WTC11 (cell line): ENCODE measurements around the gene IL16. TPM values are rescaled to one million over a fixed set of nuclear protein-coding genes. Genes with fewer than 3 reads are reported as not detected.

ENCODE experiments used
- ATAC-seq: fragments of 200-7000 bp; cut with Tn5 transposase; 2 replicates; pipeline ENCODE4 v1.10.0; 2021; ENCODE audit warnings: mild to moderate bottlenecking, moderate library complexity
- CTCF ChIA-PET: fragments of 300-600 bp; sonication (Branson Sonifier 250); formaldehyde crosslinking; loops from one replicate; lab custom pipeline; 2021; ENCODE audit warnings: antibody characterized with exemption; lab: Charles Lee
- POLR2A ChIA-PET: fragments of 350-600 bp; sonication (Branson Sonifier 250); formaldehyde crosslinking; loops from one replicate; lab custom pipeline; 2021; ENCODE audit warnings: antibody characterized with exemption; lab: Charles Lee
- DNase-seq: peaks from one replicate; pipeline ENCODE4 v3.0.0; 2021; ENCODE audit warnings: low spot score
- H3K27ac Mint-ChIP-seq: 2 replicates; pipeline ENCODE4 v1.8.0; 2021; ENCODE audit warnings: mixed read lengths
- H3K27me3 Mint-ChIP-seq: 2 replicates; pipeline ENCODE4 v1.8.0; 2021; ENCODE audit warnings: low read depth, mild to moderate bottlenecking, moderate library complexity, mixed read lengths
- H3K36me3 Mint-ChIP-seq: 2 replicates; pipeline ENCODE4 v1.8.0; 2021; ENCODE audit warnings: mixed read lengths
- H3K4me1 Mint-ChIP-seq: 2 replicates; pipeline ENCODE4 v1.8.0; 2022; ENCODE audit warnings: mixed read lengths
- H3K4me3 Mint-ChIP-seq: 2 replicates; pipeline ENCODE4 v1.8.0; 2021; ENCODE audit warnings: mild to moderate bottlenecking, moderate library complexity, mixed read lengths
- H3K9me3 Mint-ChIP-seq: 2 replicates; pipeline ENCODE4 v1.8.0; 2021; ENCODE audit warnings: mixed read lengths
- CTCF ChIP-seq: fragments of 200-600 bp; IDR thresholded peaks from 2 replicates; pipeline ENCODE4 v1.8.0; 2022; ENCODE audit warnings: antibody characterized with exemption
- E2F1 ChIP-seq: sonication (generic); formaldehyde crosslinking; IDR thresholded peaks from 2 replicates; pipeline ENCODE4 v1.8.0; 2022; ENCODE audit warnings: mild to moderate bottlenecking, missing genetic modification reagents
- FOXP1 ChIP-seq: sonication (generic); formaldehyde crosslinking; IDR thresholded peaks from 2 replicates; pipeline ENCODE4 v1.8.0; 2022; ENCODE audit warnings: missing genetic modification reagents, mild to moderate bottlenecking, moderate library complexity, borderline replicate concordance
- GABPB1 ChIP-seq: sonication (generic); formaldehyde crosslinking; IDR thresholded peaks from 2 replicates; pipeline ENCODE4 v1.8.1; 2023; ENCODE audit warnings: mild to moderate bottlenecking, missing genetic modification reagents
- NFYB ChIP-seq: sonication (generic); formaldehyde crosslinking; conservative IDR thresholded peaks from 2 replicates; pipeline ENCODE4 v1.8.0; 2022; ENCODE audit warnings: low read depth, missing genetic modification reagents
- PRDM15 ChIP-seq: sonication (generic); formaldehyde crosslinking; IDR thresholded peaks from 2 replicates; pipeline ENCODE4 v1.8.0; 2022; ENCODE audit warnings: missing genetic modification reagents
- PREB ChIP-seq: sonication (generic); formaldehyde crosslinking; IDR thresholded peaks from 2 replicates; pipeline ENCODE4 v1.8.1; 2022; ENCODE audit warnings: mild to moderate bottlenecking, missing genetic modification reagents, moderate library complexity, borderline replicate concordance
- PRRX2 ChIP-seq: fragments of 250-450 bp; sonication (Bioruptor Pico); IDR thresholded peaks from 2 replicates; pipeline ENCODE4 v1.8.0; 2021; ENCODE audit warnings: mild to moderate bottlenecking
- TEAD4 ChIP-seq: sonication (generic); formaldehyde crosslinking; IDR thresholded peaks from 2 replicates; pipeline ENCODE4 v1.8.0; 2022; ENCODE audit warnings: mild to moderate bottlenecking, missing genetic modification reagents
- ZNF138 ChIP-seq: sonication (generic); formaldehyde crosslinking; conservative IDR thresholded peaks from 2 replicates; pipeline ENCODE4 v1.8.1; 2022; ENCODE audit warnings: mild to moderate bottlenecking, moderate library complexity, missing genetic modification reagents
- ZNF317 ChIP-seq: sonication (generic); formaldehyde crosslinking; IDR thresholded peaks from 2 replicates; pipeline ENCODE4 v1.8.1; 2023; ENCODE audit warnings: low read depth, mild to moderate bottlenecking, moderate library complexity, missing genetic modification reagents, borderline replicate concordance
- ZNF416 ChIP-seq: fragments of 250-450 bp; sonication (Bioruptor Pico); IDR thresholded peaks from 2 replicates; pipeline ENCODE4 v1.9.0; 2021; ENCODE audit warnings: mild to moderate bottlenecking, inconsistent platforms
- ZNF423 ChIP-seq: fragments of 250-450 bp; sonication (Bioruptor Pico); IDR thresholded peaks from 2 replicates; pipeline ENCODE4 v2.1.2; 2022; ENCODE audit warnings: mild to moderate bottlenecking, moderate library complexity
- total RNA-seq: library from RNA; stranded (reverse); gene quantifications from 3 replicates; pipeline ENCODE4 v1.2.3, GENCODE V29; 2021

Gene IL16
- total RNA-seq, 1 experiment from 2014 or later = 0.61 TPM

- TF ChIP-seq PRDM15 (no peak), ZNF423 (CRISPR knock-in tag) (no peak), FOXP1 (CRISPR knock-in tag) (no peak), GABPB1 (CRISPR knock-in tag) (no peak), TEAD4 (CRISPR knock-in tag) (no peak), E2F1 (CRISPR knock-in tag) (no peak), CTCF (no peak)
These were observed 91.4 kb downstream of the IL16 start (continued) for GRCh38 chr15:81288040-81288439.

- DNase-seq = no peak
- no peaks in the 10 kb centered on the region for H3K27me3 Mint-ChIP-seq
- ATAC-seq = no peak
- no peak for TF ChIP-seq ZNF416 (CRISPR knock-in tag)
- TF ChIP-seq, all 79 proteins: peak for 0
- POLR2A ChIA-PET = no interaction called here
- Mint-ChIP-seq H3K4me3 (no peak overlapping the region), H3K4me1 (peaks cover under 1% of the 10 kb centered on the region; the same call in 1 of the 2 replicates), H3K36me3 (no peaks in the 10 kb centered on the region), H3K27ac (no peak overlapping the region), H3K9me3 (no peaks in the 10 kb centered on the region)
- CTCF ChIA-PET = no interaction called here
These were observed 91.9 kb downstream of the IL16 start for GRCh38 chr15:81288616-81289015.

- H3K4me3 Mint-ChIP-seq = no peak overlapping the region
- H3K27ac Mint-ChIP-seq = no peak overlapping the region
- POLR2A ChIA-PET = no interaction called here
- no peaks in the 10 kb centered on the region for H3K27me3 Mint-ChIP-seq
- TF ChIP-seq TEAD4 (CRISPR knock-in tag) (no peak), ZNF138 (CRISPR knock-in tag) (no peak), ZNF317 (CRISPR knock-in tag) (no peak), PREB (CRISPR knock-in tag) (no peak), NFYB (CRISPR knock-in tag) (no peak), PRRX2 (CRISPR knock-in tag) (no peak)
- H3K4me1 Mint-ChIP-seq = peaks cover 14% of the 10 kb centered on the region
- no peaks in the 10 kb centered on the region for H3K36me3 Mint-ChIP-seq
- H3K9me3 Mint-ChIP-seq = no peaks in the 10 kb centered on the region
- no peak for ATAC-seq
- CTCF ChIA-PET = interaction anchor here (0.8 to 1.4 kb wide), 4 partner anchors 10 to 121 kb away, joined by 3 to 5 read pairs (median 4); no protein-coding TSS in a partner anchor
- no peak for DNase-seq
These were observed 93.2 kb downstream of the IL16 start for GRCh38 chr15:81289910-81290309.
